HG03378 (cell line): ENCODE measurements around the gene MTERF1.
"Not testable (repeated sequence)": the region's sequence is repeated elsewhere in the genome, so short reads cannot be mapped to it uniquely, and the experiment has no call there.

Experiments used
- ATAC-seq: cut with Tn5 transposase; IDR thresholded peaks from one replicate; pipeline ENCODE4 v1.9.1; 2021; ENCODE audit warnings: mild to moderate bottlenecking, moderate library complexity; ENCODE audit not compliant: unreplicated experiment

MTERF1 gene, protein sequence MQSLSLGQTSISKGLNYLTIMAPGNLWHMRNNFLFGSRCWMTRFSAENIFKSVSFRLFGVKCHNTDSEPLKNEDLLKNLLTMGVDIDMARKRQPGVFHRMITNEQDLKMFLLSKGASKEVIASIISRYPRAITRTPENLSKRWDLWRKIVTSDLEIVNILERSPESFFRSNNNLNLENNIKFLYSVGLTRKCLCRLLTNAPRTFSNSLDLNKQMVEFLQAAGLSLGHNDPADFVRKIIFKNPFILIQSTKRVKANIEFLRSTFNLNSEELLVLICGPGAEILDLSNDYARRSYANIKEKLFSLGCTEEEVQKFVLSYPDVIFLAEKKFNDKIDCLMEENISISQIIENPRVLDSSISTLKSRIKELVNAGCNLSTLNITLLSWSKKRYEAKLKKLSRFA

DNA sequence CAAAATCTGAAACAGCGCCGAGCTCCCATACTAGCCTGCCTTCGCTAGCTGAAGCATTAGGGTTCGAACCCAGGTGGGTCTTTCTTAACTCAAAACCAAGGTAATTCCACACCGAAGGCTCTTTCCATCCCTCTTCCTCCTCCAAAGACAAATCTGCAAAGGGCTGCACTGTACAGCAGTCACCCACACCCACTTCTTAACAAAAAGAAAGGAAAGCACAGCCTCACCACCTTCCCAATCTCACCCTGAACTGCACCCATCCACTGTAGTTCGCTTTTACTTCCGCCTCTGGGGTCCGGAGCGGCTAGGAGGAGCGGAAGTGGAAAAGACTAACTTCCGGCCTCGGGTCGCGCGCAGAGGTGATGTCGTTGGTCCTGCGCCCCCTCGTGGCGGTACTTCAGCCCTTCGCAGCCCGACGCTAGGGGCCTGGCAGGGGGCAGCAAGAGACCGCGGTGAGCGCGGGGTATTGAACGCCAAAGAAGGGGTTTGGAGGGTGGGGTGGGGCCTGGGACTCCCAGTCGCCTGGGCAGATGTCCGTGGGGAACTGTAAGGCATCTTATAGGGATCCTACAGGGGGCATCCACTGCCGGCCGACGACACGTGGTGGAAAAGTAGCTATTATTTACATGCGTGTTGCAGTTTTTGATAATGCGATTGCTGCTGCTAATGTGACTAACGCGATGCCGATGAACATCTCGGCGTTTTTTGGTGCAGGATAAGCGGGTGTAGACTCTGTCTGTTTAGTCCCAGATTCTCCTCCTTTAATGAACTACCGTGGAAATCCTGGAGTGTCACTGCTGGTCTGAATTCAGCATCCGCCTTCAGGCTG lies at the start of gene MTERF1:
MTERF1 (minus strand) TSS at position 290 of the 829 bp plus-strand sequence. CDS start 619 bp downstream, outside the sequence.
- ATAC-seq = peak; percentile 99

DNA sequence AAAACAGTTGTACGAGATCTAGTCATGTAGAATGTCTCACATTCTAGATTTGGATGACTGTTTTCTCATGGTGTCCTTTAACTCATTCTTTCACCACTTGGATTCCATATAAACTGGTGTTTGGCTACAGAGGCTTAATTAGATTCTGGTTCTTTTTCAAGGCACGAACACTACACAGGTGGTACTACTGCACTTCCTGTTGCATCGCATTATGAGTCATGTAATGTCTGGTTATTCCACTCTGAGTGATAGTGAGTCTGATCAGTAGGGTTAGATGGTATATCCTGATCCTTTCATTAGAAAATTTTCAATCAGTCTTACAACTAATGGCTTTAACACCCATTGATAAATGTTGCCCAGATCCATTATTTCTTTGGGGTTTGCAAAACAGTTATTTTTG lies 49.0 kb upstream of the MTERF1 start:
- ATAC-seq = peak; percentile 91

DNA sequence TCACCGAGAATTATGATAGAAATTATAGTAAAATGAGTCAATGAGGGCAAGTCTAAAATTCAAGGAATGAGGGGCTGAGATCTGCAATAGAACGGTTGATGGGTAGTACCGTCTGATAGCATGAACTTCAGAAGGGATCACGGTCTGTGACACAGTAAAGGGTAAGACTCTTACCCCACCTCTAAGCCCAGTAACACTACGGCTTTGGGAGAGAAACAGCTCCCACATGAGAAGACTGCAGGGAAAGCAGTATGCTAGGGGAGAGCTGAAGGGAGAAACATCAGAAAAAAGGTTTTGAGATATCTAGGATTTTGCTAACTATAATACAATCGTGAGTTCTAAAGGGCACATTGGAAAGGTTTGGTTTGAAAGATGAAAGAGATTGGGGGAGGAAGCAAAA lies 47.4 kb upstream of the MTERF1 start:
- ATAC-seq = no peak

DNA sequence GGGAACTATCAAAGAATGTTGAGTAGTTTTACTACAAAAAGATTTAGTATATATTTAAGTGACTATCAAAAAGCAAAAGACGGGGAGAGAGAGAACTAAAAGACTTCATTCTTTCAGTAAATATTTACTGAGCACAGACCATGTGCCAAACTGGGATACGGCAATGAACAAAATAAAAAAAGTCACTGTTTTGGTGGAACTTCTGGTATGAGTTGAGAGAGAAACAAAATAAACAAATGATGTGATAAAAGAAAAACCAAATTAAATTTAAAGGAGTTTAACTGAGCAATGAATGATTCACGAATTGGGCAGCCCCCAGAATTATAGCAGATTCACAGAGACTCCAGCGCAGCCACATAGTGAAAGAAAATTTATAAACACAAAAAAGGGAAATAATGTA lies 42.4 kb upstream of the MTERF1 start:
- no peak for ATAC-seq

DNA sequence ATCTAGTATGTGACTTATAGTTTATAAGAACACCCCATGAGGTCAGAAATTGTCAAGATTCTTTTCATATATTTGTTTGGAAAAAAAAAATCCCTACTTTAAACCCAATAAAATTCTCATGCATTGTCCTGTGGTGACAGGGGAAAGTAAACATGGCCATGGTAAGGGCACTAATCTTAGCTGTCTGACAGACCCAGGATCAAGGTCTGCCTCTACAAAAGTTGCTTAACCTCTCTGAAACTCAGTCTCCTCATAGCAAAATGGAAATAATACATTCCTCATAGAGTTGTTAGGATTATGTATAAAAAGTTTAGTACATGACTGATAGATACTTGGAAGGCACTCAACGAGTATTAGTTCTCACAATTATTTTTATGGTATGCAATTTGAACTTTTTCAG lies 37.9 kb upstream of the MTERF1 start:
- no peak for ATAC-seq

DNA sequence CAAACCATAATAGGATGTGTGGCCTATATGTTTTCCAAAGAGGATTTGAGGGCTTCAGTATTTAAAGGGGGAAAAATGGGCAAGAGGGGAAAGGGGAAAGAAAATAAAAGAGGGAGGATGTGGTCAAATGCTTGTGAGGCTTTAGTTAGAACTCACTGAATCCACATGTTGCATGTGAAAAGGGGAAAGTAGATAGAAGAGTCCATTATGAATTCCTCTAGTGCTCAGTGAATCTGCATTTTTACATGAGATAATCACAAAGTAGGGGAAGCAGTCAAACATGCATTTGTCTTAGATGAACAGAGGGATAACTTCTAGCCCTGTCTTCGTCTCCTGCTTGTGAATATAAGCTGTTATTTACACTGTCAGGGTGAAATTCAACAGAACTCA lies 35.5 kb upstream of the MTERF1 start:
- ATAC-seq = no peak

DNA sequence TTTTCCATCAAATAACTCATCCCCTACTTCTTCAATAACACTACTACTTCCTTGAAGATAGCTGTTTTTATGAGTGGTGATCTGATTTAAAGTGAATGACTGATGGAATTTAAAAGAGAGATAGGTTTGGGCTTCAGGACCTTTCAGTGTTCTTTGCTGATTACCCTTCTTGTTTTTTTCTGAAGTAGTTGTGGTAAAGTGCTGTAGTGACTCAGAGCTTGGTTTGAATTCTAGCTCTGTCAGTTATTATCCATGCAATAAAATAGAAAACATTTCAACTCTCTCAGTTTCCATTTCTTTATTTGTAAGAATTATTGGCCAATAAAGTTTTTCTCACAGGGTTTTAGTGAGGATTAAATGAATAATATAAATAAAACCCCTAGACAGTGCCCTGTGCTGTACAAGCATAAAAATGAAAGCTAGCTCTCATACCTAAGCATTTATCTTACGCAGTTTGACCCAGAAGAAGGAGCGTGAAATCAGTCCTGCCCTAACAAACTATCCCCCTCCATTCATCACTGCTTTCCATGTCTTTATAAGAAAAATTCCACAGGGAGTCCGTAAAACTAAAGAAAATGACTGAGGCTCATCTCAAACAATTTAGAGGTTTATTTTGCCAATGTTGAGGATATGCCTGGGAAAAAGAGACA lies 35.0 kb upstream of the MTERF1 start:
- no peak for ATAC-seq

DNA sequence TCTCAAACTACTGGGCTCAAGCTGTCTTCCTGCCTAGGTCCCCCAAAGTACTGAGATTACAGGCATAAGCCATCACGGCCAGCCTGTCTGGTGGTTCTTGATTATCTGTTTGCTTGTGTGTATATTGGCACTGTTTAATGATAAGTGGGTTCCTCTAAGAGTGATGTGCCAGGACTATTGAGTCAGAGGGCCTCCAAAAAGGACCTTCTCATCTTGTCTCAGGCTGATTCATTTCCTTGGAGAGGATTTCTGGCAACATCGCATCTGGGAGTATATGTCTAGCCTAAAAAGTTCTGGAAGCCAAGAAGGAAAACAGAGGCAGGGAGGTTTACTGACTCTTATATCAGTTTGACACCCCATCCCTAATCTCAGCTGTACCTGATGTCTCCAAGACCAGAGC lies 33.1 kb upstream of the MTERF1 start:
- ATAC-seq = no peak

DNA sequence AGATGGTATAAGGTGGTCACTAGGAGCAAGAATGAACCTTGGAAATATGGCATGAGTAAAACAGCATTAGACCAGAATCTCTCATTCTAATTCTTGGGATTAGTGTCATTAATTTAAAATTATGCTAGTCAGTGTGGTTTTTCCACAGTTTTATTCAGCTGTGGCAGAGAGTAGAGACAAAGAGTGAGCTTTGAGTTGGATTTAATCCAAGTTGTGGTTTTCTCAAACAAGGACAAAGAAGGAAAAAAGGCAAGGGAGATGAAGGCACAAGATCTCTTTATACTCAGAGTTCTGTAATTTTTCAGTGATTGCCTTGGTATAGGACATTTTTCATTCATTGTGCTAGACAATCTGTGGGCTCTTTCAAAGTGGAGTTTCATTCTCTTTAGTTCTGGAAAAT lies 32.0 kb upstream of the MTERF1 start:
- no peak for ATAC-seq

DNA sequence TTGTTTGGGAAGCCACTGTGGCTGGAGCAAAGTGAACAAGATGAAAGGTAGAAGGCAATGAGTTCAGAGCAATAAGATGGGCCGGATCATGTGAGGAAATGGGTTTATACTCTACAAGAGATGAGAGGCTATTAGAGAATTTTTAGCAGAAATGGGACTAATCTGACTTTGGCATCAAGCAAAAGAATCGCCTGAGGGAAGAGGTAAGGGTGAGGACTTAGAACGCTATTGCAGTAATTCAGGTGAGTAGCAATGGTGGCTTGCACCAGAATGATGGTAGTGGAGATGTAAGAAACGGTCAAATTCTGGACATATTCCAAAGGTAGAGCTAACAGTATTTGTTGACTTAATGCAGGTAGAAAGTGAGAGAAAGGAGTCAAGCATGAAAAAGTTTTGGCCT lies 30.6 kb upstream of the MTERF1 start:
- no peak for ATAC-seq

DNA sequence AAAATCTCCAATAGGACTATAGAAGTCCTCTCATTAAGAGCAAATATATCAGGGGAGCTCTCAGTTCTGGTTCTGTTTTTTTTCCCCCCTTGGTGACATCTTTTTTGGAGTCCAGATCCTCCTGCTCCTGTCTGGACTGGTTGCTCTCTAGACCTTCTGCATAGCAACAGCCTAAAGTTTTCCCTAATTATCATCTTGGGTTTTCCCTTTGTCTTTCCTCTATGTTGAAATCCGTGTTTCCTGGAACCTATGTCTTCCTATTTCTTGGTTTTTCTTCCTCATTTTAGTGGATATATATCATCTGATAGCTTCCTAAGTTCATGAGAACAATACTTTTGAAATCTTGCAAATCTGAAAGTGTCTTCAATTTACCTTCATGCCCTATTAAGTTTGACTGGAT lies 29.7 kb upstream of the MTERF1 start:
- no peak for ATAC-seq

DNA sequence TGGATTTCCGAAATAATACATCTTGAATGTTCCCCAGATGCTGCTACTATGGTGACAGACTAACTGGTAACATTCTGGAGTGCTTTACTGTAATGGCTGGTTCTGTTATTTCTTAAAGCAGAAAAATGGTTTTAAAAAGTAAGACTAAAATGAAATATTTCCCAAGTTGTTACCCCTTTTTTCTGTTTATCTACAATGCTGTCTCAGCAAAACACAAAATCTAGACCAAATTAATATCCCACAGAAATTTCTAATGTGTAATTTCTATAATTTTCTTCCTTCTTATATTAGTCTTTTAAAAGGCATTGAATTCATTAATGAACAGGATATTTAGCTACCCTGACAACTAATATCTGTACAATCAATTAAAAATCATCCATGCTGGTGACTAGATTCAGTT lies 19.1 kb upstream of the MTERF1 start:
- no peak for ATAC-seq

DNA sequence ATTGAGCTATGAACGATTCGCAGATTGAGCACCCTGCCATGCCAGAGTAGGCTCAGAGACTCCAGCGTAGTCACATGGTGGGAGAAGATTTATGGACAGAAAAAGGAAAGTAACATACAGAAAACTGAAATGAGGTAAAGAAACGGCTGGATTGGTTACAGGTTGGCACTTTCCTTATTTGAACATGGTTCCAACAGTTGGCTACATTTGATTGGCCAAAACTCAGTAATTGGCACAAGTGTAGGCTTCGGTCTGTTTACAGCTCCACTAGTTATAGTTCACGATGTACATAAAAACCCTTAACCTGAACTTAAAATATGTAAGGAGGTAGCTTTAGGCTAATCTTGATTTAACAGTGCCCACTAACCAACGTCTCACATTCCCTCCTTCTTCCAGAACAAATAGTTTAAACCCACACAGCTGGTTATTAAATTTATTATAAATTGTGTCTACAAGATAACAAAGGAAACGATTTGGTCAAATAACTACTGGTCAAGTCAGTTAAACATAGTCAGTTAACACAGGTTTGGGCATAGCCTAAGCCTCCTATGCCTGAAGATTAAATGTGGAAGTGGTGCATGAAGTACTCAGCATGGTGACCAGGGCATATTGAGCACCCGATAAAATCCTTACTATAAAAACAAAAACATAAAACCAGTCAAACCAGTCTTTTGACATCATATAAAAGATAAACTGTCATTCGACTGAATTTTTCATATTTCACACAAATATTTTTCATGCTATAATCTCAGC lies 17.9 kb upstream of the MTERF1 start:
- ATAC-seq = no peak

DNA sequence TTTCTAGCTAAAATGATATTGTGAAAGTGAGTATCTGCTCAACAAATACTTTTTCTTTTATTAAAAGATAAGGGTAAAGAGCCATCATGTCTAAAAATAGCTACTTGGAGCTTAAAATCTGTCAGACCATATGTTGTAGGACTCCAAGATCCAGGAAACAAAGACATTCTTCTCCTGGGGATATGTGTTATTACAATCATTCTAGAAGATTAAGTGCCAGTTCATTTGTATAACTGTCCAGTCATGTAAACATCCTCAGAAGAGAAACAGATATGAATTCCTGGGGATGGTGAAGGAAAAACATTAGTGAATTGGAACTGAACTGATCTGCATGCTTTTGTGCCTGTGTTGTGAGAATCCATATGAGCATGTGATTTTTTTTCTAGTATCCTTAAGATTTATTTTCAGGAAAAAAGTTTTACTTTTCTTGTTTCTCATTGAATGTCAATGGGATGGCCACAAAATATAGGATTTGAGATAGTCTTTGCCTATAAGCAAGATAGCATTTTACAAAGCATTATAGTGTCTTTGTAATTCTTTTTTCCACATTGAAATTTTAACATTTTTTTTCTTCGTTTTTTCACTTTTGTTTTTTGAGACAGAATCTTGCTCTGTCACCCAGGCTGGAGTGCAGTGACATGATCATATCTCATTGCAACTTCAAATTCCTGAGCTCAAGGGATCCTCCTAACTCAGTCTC lies 14.4 kb upstream of the MTERF1 start:
- ATAC-seq = no peak

DNA sequence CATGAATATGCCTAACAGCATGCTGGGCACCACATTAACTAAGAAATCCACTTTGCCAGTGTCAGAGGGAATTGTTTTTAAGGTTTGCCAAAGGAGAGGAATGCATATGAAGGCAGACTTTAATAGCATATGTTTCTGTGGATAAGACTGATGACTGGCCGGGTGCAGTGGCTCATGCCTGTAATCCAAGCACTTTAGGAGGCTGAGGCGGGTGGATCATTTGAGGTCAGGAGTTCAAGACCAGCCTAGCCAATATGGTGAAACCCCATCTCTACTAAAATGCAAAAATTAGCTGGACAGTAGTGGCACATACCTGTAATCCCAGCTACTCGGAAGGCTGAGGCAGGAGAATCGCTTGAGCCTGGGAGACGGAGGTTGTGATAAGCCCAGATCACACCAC lies 13.2 kb upstream of the MTERF1 start:
- not testable (repeated sequence) for ATAC-seq

DNA sequence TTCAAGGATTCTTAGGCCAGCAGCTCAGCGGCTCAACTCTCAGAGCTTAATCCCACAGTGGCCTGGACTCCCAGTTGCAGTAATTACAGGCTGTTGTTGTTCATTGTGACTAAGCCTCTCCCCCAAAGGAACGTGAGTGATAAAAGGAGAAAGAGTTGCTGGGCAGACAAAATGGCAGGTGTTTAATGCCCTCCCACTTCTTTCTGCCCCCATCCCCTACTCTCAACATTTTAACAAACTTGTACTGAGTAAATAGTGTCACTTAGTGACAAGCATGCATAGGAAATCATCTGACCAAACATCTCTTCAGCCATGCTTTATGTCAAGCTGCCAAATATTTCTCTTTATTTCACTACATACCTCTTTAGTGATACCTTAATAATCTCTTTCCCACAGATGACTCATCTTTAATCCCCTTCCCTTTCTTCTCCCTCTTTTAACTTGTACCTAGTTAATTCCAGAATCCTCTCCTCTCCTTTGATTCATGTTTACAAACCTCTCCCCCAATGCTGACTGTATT lies 12.4 kb upstream of the MTERF1 start:
- ATAC-seq = no peak

DNA sequence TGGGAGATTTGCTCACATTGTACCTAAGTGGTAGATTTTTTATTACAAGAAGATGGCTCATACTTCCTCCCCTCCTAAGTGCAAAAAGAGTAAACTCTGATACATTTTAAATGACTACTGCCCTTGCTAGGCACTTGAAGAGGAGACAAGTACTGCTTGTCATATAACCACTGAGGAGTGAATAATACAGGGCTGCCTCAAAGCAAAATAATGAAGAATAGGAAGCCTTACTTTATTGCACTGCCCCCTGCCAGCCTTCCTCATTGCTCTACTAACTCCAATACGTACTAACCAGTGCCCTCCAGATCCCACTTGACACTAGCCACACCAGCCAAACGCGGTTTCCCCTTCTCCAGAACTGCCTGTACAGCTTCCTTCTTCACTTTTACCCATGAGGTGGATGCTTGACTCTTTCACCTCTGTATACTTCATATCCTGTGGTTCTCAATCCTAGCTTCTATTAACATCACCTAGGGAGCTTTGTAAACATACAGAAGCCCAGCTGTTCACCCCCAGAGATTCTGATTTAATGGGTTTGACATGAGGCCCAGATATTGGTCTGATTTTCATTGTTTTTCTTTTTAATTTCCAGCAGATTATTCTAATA lies 11.7 kb upstream of the MTERF1 start:
- no peak for ATAC-seq

DNA sequence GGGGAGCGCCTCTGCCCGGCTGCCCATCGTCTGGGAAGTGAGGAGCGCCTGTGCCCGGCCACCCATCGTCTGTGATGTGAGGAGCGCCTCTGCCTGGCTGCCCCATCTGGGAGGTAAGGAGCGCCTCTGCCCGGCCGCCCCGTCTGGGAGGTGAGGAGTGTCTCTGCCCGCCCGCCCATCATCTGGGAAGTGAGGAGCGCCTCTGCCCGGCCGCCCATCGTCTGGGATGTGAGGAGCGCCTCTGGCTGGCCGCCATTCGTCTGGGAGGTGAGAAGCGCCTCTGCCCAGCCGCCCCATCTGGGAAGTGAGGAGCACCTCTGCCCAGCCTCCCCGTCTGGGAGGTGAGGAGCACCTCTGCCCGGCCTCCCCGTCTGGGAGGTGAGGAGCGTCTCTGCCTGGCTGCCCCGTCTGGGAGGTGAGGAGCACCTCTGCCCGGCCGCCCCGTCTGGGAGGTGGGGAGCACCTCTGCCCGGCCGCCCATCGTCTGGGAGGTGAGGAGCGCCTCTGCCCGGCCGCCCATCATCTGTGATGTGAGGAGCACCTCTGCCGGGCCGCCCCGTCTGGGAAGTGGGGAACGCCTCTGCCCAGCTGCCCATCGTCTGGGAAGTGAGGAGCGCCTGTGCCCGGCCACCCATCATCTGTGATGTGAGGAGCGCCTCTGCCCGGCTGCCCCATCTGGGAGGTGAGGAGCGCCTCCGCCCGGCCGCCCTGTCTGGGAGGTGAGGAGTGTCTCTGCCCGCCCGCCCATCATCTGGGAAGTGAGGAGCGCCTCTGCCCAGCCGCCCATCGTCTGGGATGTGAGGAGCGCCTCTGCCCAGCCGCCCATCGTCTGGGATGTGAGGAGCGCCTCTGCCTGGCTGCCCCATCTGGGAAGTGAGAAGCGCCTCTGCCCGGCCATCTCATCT lies 8.0 kb upstream of the MTERF1 start:
- ATAC-seq = not testable (repeated sequence)
